ENCODE measurements around the gene EGR1.

GRCh38 chr5:138489683-138490061 lies 24.4 kb downstream of the EGR1 start:
- TF ChIP-seq CTCF (optimal IDR thresholded peaks at IDR 0.05 in 1 of 3, IDR thresholded peaks at IDR 0.05 in 1 of 3, conservative IDR thresholded peaks at IDR 0.05 in 1 of 3; ENCODE audit: extremely low read depth in 1 of 3, insufficient read depth in 2 of 3, low read length in 3 of 3), result no peak
- no peak for TF ChIP-seq EZH2 (IDR thresholded peaks at IDR 0.05; ENCODE audit: low read length)
